H7 (cell line): ENCODE data around the gene GRAMD1B. TPM values are rescaled to one million over a fixed set of nuclear protein-coding genes. Genes with fewer than 3 reads are reported as not detected.

Experiments used
- DNase-seq: peaks from one replicate; pipeline ENCODE4 v3.0.0; 2012
- H3K27me3 ChIP-seq: 2 replicates; pipeline ENCODE4 v1.6.0; 2011; ENCODE audit warnings: mild to moderate bottlenecking, low read length; ENCODE audit not compliant: control insufficient read depth, insufficient read depth
- H3K36me3 ChIP-seq: replicated peaks from 2 replicates; pipeline ENCODE4 v1.5.1; 2011; ENCODE audit warnings: low read length; ENCODE audit not compliant: control insufficient read depth, insufficient read depth
- H3K4me3 ChIP-seq: 2 replicates; pipeline ENCODE4 v1.5.1; 2011; ENCODE audit warnings: low read depth, mild to moderate bottlenecking, control low read depth, low read length, moderate library complexity; ENCODE audit not compliant: insufficient read depth
- total RNA-seq: library from RNA; depleted of rRNA; stranded (reverse); fragments of >200 nt; shearing (Covaris generic); gene quantifications from 2 replicates; pipeline ENCODE4 v1.2.3, GENCODE V29; 2014

Gene GRAMD1B
- total RNA-seq, 1 experiment from 2014 or later = 15.9 TPM

GRCh38 chr11:123469586-123469985 is 39.5 kb downstream of the GRAMD1B start:
- Histone ChIP-seq H3K27me3 (no peaks in the 10 kb centered on the region), H3K4me3 (no peak overlapping the region), H3K36me3 (no peaks in the 10 kb centered on the region)
- no peak for DNase-seq

DNA sequence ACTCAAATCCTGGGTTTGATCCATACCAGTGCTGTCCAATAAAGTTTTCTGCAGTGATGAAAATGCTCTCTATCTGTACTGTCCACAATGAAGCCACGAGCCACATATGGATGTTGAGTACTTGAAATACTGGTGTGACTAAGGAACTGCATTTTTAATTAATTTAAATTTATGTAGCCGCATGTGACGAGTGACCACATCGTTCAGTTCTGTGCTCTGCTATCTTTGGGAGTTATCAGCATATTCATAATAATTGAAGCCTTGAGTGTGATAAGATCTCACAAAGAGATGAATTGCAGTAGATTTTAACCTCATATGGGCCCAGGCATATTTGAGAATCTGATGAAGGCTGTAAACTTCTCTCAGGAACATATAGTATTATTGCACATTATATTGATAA is 40.8 kb downstream of the GRAMD1B start:
- H3K27me3 ChIP-seq = no peaks in the 10 kb centered on the region
- no peak for DNase-seq
- H3K4me3 ChIP-seq = no peak overlapping the region
- H3K36me3 ChIP-seq = no peaks in the 10 kb centered on the region

DNA sequence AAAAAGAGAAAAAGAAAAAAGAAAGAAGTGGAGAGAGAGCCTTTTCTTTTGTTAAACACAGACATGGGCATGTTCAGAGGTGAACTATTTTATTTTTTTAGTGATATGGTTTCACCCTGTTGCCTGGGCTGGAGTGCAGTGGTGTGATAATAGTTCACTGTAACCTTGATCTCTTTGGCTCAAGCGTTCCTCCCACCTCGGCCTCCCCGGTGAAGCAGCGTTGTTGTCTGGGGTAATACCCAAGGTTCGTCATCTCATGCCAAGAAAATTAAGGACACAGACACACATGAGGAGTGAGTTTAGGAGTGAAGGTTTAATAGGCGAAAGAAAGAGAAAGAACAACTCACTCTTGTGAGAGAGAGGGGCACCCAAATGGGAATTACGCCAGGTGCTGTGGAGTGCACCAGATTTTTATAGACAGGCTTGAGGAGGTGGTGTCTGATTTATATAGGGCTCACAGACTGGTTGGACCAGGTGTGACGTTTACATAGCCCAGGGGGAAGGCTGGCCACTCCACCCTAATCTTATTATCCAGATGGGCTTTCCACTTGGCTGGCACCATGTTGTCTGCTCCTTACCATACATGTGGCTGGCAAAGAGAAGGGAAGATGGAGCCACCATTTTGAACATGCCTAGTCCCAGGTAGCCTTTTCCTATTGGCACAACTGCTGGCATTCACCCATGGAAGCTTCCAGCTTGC is 42.3 kb downstream of the GRAMD1B start:
- no peaks in the 10 kb centered on the region for H3K36me3 ChIP-seq
- no peak overlapping the region for H3K4me3 ChIP-seq
- no peaks in the 10 kb centered on the region for H3K27me3 ChIP-seq
- no peak for DNase-seq

- H3K36me3 ChIP-seq = no peaks in the 10 kb centered on the region
- DNase-seq = no peak
- H3K4me3 ChIP-seq = no peak overlapping the region
- no peaks in the 10 kb centered on the region for H3K27me3 ChIP-seq
Measured at GRCh38 chr11:123473941-123474677, 44.0 kb downstream of the GRAMD1B start.

- no peak for DNase-seq
- Histone ChIP-seq H3K27me3 (no peaks in the 10 kb centered on the region), H3K4me3 (no peak overlapping the region), H3K36me3 (no peaks in the 10 kb centered on the region)
Measured at GRCh38 chr11:123474994-123475393, 44.9 kb downstream of the GRAMD1B start.

GRCh38 chr11:123475469-123475868 is 45.4 kb downstream of the GRAMD1B start:
- H3K36me3 ChIP-seq = no peaks in the 10 kb centered on the region
- no peak overlapping the region for H3K4me3 ChIP-seq
- no peaks in the 10 kb centered on the region for H3K27me3 ChIP-seq
- peak; percentile 52 for DNase-seq

- Histone ChIP-seq H3K36me3 (no peaks in the 10 kb centered on the region), H3K27me3 (no peaks in the 10 kb centered on the region), H3K4me3 (no peak overlapping the region)
- DNase-seq = no peak
Measured at GRCh38 chr11:123477205-123477907, 47.3 kb downstream of the GRAMD1B start.

GRCh38 chr11:123478352-123478987 is 48.4 kb downstream of the GRAMD1B start:
- no peaks in the 10 kb centered on the region for H3K27me3 ChIP-seq
- peak; percentile 77 for DNase-seq
- H3K36me3 ChIP-seq = no peaks in the 10 kb centered on the region
- H3K4me3 ChIP-seq = no peak overlapping the region

- H3K27me3 ChIP-seq = no peaks in the 10 kb centered on the region
- no peaks in the 10 kb centered on the region for H3K36me3 ChIP-seq
- DNase-seq = no peak
- H3K4me3 ChIP-seq = no peak overlapping the region
Measured at GRCh38 chr11:123479048-123479837, 49.2 kb downstream of the GRAMD1B start.

DNA sequence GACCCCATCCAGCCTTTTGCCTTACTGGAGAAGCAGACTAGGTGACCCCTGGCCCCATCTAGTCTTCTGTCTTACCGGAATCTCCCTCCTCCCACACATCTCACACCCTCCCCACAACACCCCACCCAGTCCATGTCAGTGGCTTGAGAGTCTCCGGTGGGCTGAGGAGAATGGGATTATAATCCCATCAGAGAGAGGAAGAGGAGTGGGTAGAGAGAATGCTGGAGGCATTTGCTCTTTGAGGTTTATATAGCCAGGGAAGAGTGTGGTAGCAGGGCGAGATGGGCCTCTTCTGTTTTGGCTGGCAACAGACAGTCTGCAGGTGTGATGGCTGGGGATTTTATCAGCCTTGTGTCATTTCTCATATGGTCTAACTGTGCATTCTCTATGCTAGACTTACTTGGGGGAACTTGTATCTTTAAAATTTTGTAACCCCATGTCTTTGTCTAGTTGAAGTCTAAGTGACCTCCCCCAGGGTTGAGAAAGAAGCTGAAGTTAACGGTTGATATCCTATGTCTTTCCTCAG is 50.3 kb downstream of the GRAMD1B start:
- Histone ChIP-seq H3K4me3 (no peak overlapping the region), H3K36me3 (no peaks in the 10 kb centered on the region), H3K27me3 (no peaks in the 10 kb centered on the region)
- no peak for DNase-seq

- no peak for DNase-seq
- Histone ChIP-seq H3K36me3 (no peaks in the 10 kb centered on the region), H3K4me3 (no peak overlapping the region), H3K27me3 (no peaks in the 10 kb centered on the region)
Measured at GRCh38 chr11:123480882-123481281, 50.8 kb downstream of the GRAMD1B start.

GRCh38 chr11:123481640-123482039 is 51.6 kb downstream of the GRAMD1B start:
- Histone ChIP-seq H3K36me3 (no peaks in the 10 kb centered on the region), H3K27me3 (no peaks in the 10 kb centered on the region), H3K4me3 (no peak overlapping the region)
- DNase-seq = no peak

GRCh38 chr11:123482218-123482617 is 52.1 kb downstream of the GRAMD1B start:
- no peak for DNase-seq
- Histone ChIP-seq H3K27me3 (no peaks in the 10 kb centered on the region), H3K4me3 (no peak overlapping the region), H3K36me3 (no peaks in the 10 kb centered on the region)

DNA sequence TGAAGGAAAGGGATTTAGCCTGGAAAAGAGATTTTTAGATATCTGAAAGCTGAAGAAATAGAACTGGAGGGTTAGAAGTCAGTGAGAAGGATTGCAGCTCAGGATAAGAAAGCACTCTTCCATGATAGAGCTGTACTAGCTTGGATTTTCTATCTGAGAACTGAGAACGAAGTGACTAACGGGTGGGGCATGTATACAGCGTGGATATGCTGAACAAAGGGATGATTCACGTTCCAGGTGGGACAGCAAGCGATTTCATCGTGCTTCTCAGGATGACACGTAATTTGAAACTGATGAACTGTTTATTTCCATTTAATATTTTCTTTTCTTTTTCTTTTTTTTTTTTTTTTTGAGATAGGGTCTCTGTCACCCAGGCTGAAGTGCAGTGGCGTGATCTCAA is 53.0 kb downstream of the GRAMD1B start:
- H3K36me3 ChIP-seq = no peaks in the 10 kb centered on the region

More for the DNA sequence above, 53.0 kb downstream of the GRAMD1B start:
- no peak for DNase-seq
- Histone ChIP-seq H3K4me3 (no peak overlapping the region), H3K27me3 (no peaks in the 10 kb centered on the region)
